NB4 (cell line): ENCODE measurements around the gene ARID5A.

Experiments used
- POLR2A ChIP-seq: IDR thresholded peaks from 2 replicates; pipeline ENCODE4 v1.6.1; 2011; ENCODE audit warnings: mild to moderate bottlenecking; ENCODE audit not compliant: insufficient read length; ENCODE audit errors: extremely low read depth
- TF ChIP-seq, protein P1 (sequence below): IDR thresholded peaks from one replicate; pipeline ENCODE4 v1.5.1; 2012; ENCODE audit warnings: low read depth, low read length

DNA sequence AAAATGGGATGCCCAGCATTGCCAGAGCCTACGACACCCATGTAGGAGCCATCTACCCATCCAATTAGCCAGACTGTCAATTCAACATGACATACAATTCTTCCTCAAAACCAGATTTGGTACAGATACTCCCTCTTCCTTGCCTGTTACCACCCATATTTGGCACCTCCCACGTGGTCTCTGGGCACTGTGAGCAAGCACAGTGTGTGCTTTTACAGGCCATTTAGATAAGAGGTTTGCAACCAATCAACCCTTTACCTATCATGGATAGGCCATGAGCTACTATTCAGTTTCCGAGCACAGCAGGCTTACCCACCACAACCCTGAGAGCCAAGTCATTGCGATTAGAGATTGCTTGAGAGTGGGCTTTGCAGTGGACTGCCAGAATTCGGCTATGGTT is 40.9 kb downstream of the ARID5A start:
- TF ChIP-seq POLR2A: no peak
- TF ChIP-seq, protein P1, sequence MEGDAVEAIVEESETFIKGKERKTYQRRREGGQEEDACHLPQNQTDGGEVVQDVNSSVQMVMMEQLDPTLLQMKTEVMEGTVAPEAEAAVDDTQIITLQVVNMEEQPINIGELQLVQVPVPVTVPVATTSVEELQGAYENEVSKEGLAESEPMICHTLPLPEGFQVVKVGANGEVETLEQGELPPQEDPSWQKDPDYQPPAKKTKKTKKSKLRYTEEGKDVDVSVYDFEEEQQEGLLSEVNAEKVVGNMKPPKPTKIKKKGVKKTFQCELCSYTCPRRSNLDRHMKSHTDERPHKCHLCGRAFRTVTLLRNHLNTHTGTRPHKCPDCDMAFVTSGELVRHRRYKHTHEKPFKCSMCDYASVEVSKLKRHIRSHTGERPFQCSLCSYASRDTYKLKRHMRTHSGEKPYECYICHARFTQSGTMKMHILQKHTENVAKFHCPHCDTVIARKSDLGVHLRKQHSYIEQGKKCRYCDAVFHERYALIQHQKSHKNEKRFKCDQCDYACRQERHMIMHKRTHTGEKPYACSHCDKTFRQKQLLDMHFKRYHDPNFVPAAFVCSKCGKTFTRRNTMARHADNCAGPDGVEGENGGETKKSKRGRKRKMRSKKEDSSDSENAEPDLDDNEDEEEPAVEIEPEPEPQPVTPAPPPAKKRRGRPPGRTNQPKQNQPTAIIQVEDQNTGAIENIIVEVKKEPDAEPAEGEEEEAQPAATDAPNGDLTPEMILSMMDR: no peak
